OCI-LY7 (cell line): ENCODE results near the gene SRGAP2C.
"Not testable (repeated sequence)": the region's sequence is repeated elsewhere in the genome, so short reads cannot be mapped to it uniquely, and the experiment has no call there.

Source experiments
- CTCF ChIP-seq: fragments of 200-600 bp; sonication (generic); conservative IDR thresholded peaks from 2 replicates; pipeline ENCODE4 v1.5.1; 2014; ENCODE audit warnings: mild to moderate bottlenecking, antibody characterized with exemption, low read length, moderate library complexity, mixed read lengths
- EZH2phosphoT487 ChIP-seq: fragments of 200-600 bp; sonication (generic); IDR thresholded peaks from 2 replicates; pipeline ENCODE4 v1.6.1; 2018; ENCODE audit warnings: low read depth, borderline replicate concordance, mild to moderate bottlenecking, mixed run types, antibody characterized with exemption, low read length, moderate library complexity, mixed read lengths

GRCh38 chr1:121378757-121379156 is 194.0 kb downstream of the SRGAP2C start:
- not testable (repeated sequence) for TF ChIP-seq CTCF, EZH2phosphoT487
